Stimulated activated CD4-positive, alpha-beta T cell treated with anti-CD3 and anti-CD28 coated beads, Interleukin-15, amount 100 ng/mL, for 1 hour (primary cell): Measurements from ENCODE around the gene ANKRD13A.
"Not testable (repeated sequence)": the region's sequence is repeated elsewhere in the genome, so short reads cannot be mapped to it uniquely, and the experiment has no call there.

ENCODE experiments used
- DNase-seq, 2 donors: peaks; one replicate each; pipeline ENCODE4 v3.0.0-alpha.2; 2020; ENCODE audit warnings: low read depth in 1 of 2, low spot score in 1 of 2

Gene ANKRD13A

DNA sequence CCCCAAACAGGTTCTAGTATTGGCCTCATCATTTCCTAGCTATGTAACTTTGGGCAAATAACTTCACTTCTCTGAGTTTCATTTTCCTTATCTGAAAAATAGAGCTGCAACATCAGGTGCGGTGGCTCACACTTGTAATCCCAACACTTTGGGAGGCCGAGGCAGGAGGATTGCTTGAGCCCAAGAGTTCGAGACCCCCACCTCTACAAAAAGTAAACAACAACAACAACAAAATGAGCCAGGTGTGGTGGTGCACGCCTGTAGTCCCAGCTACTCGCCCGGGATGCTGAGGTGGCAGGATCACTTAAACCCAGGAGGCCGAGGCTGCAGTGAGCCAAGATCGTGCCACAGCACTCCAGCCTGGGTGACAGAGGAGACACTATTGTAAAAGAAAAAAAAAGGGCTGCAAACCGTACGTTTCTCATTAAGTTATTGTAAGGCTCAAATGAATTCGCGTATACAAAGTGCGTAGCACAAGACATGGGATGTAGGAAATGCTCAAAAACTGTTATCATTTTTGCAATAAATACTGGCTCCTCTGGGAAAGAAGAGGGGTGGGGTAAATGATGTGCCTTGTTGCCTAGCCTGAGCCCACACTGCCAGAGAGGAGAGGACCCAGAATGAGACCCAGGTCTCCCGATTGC is 48.2 kb downstream of the ANKRD13A start:
- DNase-seq, result no peak

DNA sequence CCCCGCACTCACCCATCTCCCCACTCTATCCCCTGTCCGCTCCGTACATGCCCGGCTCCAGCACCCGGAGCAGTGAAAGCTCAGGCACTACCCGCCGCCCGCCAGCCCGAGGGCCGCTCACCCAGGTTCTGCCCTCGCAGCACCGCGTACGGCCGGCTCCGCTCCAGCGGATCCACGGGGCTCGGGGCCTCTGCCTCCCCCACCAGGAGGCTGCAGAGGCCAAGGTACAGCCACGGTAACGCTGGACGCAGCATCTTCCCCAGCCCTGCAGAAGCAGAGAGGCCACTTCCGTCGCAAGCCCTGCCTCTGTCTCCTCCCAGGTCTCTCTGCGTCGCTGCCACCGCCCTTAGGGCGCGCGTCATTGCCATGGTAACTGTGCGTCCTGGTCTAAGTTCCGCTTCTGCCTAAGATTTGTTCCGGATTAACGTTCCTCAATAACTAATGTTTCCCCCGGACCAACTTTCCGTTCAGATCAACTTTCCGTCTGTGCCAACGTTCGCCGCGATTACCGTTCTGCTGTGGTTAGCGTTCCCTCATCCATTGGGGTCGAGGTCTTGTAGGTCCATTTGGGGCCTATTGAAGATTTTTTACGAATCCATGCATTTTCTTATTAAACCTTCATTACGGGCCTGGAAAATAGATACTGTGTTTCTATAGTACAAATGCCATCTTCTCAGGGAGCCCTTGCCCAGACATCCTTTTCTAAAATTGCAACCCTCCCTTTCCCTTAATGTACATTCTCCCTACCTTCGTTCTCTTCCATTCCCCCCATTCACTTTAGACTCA is 49.2 kb downstream of the ANKRD13A start, which contains the start of gene C12orf76:
Gene C12orf76, minus strand, starts transcription at position 281 of the 786 bp plus-strand sequence. Its CDS starts 27 bp downstream, at position 254.
- DNase-seq, result peak; percentile 73 to 78

- DNase-seq, result not testable (repeated sequence)
Measured at GRCh38 chr12:110049034-110049433, 49.8 kb downstream of the ANKRD13A start.

- DNase-seq, result not testable (repeated sequence)
Measured at GRCh38 chr12:110049666-110050065, 50.4 kb downstream of the ANKRD13A start.

DNA sequence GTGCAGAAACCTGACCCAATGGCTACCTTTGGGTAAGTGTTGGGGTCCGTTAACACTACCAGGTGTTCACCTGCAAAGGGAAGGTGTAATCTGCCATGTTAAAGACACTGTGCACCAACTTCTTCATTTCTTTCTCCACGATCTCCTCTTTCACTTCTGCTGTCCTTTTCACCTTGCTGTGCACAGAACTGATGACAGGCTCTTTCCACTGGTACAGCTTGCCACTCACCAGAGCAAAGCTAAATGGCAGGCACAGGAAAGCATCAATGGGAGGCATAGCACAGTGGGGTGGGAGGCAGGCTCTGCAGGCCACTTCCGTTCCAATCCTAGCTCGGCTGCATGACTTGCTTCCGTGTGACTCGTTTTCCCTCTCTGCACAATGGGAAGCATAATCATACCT is 51.7 kb downstream of the ANKRD13A start:
- DNase-seq, result no peak

DNA sequence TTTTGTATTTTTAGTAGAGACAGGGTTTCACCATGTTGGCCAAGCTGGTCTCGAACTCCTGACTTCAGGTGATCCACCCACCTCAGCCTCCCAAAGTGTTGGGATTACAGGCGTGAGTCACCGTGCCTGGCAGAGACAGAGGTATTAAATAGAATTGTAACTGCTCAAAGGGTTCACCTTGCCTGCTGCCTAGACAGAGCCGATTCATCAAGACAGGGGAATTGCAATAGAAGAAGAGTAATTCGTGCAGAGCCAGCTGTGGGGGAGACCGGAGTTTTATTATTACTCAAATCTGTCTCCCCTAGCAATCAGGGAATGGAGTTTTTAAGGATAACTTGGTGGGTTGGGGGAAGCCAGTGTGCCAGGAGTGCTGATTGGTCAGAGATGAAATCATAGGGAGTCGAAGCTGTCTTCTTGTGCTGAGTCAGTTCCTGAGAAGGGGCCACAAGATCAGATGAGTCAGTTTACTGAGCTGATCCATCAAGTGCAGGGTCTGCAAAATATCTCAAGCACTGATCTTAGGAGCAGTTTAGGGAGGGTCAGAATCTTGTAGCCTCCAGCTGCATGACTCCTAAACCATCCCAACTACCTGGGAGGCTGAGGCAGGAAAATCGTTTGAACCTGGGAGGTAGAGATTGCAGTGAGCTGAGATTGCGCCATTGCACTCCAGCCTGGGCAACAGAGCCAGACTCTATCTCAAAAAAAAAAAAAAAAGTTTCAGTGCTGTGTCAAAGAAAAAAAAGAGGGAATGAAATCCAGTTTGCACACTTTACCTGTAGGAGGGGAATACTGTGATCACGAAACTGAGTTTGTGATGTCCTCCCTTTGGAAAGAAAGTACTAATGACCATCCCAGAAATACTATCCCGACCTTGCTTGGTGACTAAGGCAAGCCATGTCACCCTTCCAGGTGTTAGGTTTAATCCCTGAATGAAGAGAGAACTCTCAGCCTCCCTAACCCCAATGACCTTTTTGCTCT is 56.4 kb downstream of the ANKRD13A start:
- DNase-seq, result not testable (repeated sequence)

DNA sequence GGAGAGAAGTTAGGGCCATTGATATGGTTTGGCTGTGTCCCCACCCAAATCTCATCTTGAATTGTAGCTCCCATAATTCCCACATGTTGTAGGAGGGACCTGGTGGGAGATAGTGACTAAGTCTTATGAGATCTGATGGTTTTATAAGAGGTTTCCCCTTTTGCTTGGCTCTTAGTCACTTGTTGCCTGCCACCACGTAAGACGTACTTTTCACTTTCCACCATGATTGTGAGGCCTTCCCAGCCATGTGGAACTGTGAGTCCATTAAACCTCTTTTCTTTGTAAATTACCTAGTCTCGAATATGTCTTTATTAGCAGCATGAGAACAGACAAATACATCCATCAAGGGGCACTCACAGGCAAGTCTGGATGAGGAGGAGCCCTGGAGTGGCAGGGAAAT is 57.4 kb downstream of the ANKRD13A start:
- not testable (repeated sequence) for DNase-seq

DNA sequence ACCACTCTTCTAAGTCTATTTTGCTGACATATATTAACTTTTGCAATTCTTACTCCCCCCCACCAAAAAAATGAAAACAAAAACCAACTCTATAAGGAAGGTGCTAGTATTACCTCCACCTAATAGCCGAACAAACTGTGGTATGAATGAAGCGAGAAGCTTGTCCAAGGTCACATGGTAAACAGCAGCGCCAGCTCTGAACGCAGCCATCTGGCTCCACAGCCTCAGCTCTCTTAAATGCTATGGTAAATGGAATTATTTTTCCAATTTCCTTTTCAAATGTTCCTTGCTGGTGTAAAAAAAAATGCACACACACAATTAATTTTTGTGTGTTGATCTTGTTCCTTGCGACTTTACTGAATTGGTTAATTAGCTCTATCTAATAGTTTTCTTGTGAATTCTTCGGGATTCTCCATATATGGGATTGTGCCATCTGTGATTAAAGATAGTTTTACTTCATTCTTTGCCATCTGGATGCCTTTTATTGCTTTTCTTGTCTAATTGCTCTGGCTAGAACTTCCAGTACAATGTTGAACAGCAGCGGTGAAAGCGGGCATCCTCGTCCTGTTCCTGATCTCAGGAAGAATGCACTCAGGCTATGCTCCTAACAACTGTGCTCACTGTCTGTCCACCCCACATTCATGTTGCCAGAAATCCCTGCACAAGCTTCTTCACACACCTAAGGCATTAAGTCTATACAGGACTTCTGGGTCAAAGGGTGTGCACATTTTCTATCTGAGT is 59.8 kb downstream of the ANKRD13A start:
- DNase-seq, result no peak

GRCh38 chr12:110059651-110060000 is 60.4 kb downstream of the ANKRD13A start:
- no peak for DNase-seq

GRCh38 chr12:110062241-110062640 is 63.0 kb downstream of the ANKRD13A start:
- no peak for DNase-seq

- DNase-seq, result no peak
Measured at GRCh38 chr12:110065540-110065939, 66.3 kb downstream of the ANKRD13A start.

DNA sequence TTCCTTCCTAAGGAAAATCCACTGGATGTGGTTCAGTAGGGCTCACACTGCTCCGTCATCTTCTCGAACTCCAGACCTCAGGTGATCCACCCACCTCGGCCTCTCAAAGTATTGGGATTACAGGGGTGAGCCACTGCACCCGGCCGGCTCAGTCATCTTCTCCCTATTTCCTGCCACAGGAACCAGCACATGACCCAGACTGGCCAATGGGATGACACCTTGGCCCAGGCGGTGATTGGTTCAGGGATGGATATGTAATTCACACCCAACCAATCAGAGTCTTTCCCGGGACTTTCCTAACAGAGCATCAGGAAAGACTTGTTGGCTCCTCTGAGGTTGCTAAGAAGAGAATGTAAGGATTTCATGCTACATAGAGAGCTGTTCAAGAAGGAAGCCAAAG is 68.3 kb downstream of the ANKRD13A start:
- DNase-seq, result no peak

DNA sequence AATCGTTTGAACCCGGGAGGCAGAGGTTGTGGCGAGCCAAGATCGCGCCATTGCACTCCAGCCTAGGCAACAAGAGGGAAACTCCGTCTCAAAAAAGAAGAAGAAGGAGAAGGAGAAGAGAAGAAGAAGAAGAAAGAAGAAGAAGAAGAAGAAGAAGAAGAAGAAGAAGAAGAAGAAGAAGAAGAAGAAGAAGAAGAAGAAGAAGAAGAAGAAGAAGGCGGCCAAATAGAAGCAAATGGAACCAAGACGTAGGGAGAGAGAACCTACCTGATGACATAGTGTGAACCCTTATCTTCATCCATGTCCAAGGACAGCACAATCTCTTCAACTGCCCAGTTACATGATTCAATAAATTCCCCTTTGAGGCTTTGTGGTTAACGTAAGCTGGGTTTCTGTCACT is 68.9 kb downstream of the ANKRD13A start:
- DNase-seq, result not testable (repeated sequence)

GRCh38 chr12:110068654-110069053 is 69.4 kb downstream of the ANKRD13A start:
- DNase-seq, result no peak

GRCh38 chr12:110071504-110071903 is 72.3 kb downstream of the ANKRD13A start:
- DNase-seq, result no peak

DNA sequence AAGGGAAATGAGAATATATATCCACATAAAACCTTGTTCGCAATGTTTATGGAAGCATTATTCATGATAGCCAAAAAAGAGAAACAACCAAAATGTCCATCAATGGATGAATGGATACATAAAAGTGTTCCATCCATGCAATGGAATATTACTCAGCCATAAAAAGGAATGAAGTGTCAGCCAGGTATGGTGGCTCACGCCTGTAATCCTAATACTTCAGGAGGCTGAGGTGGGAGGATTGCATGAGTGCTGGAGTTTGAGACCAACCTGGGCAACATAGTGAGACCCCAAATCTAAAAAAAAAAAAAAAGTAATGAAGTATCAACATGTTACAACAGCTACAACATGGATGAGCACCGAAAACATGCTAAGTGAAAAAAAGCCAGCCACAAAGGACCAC is 72.7 kb downstream of the ANKRD13A start:
- DNase-seq, result no peak

- not testable (repeated sequence) for DNase-seq
Measured at GRCh38 chr12:110072636-110073035, 73.4 kb downstream of the ANKRD13A start.

GRCh38 chr12:110073049-110073831 is 74.0 kb downstream of the ANKRD13A start:
- no peak for DNase-seq

- no peak for DNase-seq
Measured at GRCh38 chr12:110074089-110074488, 74.9 kb downstream of the ANKRD13A start.

DNA sequence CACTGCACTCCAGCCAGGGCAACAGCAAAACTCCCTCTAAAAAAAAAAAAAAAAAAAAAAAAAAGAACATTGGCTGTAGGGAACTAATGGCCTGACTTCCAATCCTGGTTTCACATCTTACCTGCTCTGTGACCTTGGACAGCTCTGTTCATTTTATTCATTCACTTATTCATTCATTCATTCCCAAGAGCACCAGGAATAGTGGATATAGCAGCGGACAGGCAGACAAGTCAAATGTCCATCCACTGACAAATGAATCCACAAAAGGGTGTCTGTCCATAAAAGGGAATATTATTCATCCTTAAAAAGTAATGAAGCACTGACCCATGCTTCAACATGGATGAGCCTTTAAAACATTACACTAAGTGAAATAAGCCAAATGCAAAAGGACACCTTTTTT is 76.7 kb downstream of the ANKRD13A start:
- no peak for DNase-seq
